ENCODE data around the gene EAF2. TPM values are rescaled to one million over a fixed set of nuclear protein-coding genes. Genes with fewer than 3 reads are reported as not detected.

Gene EAF2
- total and polyA plus RNA-seq, 12 donors: 1.4 to 13.9 (median 5.8) TPM

DNA sequence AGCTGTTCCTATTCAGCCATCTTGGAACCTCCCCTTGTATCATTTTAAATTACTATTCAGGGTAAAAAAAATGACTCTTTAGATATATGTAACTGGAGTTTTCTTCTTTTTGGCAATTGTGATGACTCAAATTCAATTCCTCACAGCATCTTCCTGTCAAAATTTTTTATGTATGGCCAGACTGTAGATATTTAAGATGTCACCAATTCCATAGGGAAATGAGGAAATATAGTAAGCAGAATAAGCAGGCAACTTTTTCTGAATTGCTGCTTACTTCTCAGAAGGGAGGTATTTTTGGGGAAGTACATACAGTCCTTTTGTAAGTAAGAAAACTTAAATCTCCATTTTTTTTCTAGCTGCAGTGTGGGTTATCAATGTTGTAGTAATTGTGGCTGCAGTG, 28.8 kb downstream of the EAF2 start:
- Histone ChIP-seq H3K36me3 (replicated peaks in 1 of 2) (no peaks in the 10 kb centered on the region), H3K9me3 (replicated peaks in 1 of 3) (peaks cover 0 to under 1% (median 0%) of the 10 kb centered on the region in 3 donors), H3K27me3 (no peaks in the 10 kb centered on the region), H3K4me3 (no peak overlapping the region), H3K4me1 (replicated peaks in 1 of 2) (no peaks in the 10 kb centered on the region), H3K27ac (no peak overlapping the region)
- intact Hi-C loops (cut with DNase I): no loop called here
- TF ChIP-seq CTCF (IDR thresholded peaks at IDR 0.05) (no peak), POLR2A (IDR thresholded peaks at IDR 0.05) (no peak)
- DNase-seq: no peak

GRCh38 chr3:121869736-121870135, 34.7 kb downstream of the EAF2 start:
- no peaks in the 10 kb centered on the region for H3K27me3 ChIP-seq
- DNase-seq: no peak
- H3K36me3 ChIP-seq (replicated peaks in 1 of 2): no peaks in the 10 kb centered on the region
- intact Hi-C loops (cut with DNase I): no loop called here
- peaks cover 0 to 4% (median 0%) of the 10 kb centered on the region in 3 donors for H3K9me3 ChIP-seq (replicated peaks in 1 of 3)
- H3K4me1 ChIP-seq (replicated peaks in 1 of 2): no peaks in the 10 kb centered on the region
- H3K4me3 ChIP-seq: no peak overlapping the region
- H3K27ac ChIP-seq: no peak overlapping the region
- TF ChIP-seq POLR2A (IDR thresholded peaks at IDR 0.05) (no peak), CTCF (IDR thresholded peaks at IDR 0.05) (no peak)
- WGBS, 4 donors: 84 to 88% (median 86%) methylated on average over 2 of the region's 2 CpGs

DNA sequence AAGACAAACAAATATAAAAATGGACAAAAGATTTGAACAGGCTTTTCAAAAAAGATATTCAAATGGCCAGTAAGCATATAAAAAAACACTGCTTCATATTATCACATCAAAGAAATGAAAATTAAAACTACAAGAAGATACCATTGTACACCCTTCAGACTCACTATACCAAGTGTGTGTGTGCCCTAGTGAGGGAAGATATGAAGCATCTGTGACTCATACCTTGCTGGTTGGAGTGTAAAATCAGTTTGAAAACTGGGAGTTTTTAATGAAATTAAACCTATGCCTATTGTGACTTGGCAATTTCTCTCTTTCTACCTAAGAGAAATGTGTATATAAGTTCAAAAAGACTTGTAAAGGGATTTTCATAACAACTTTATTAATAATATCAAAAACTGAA, 35.7 kb downstream of the EAF2 start:
- TF ChIP-seq POLR2A (IDR thresholded peaks at IDR 0.05) (no peak), CTCF (IDR thresholded peaks at IDR 0.05) (no peak)
- intact Hi-C loops (cut with DNase I): no loop called here
- H3K9me3 ChIP-seq (replicated peaks in 1 of 3): peaks cover 0 to 4% (median 0%) of the 10 kb centered on the region in 3 donors
- H3K36me3 ChIP-seq (replicated peaks in 1 of 2): no peaks in the 10 kb centered on the region
- no peaks in the 10 kb centered on the region for H3K27me3 ChIP-seq
- no peak overlapping the region for H3K4me3 ChIP-seq
- no peaks in the 10 kb centered on the region for H3K4me1 ChIP-seq (replicated peaks in 1 of 2)
- no peak overlapping the region for H3K27ac ChIP-seq
- no peak for DNase-seq

- Histone ChIP-seq H3K27ac (no peak overlapping the region), H3K9me3 (replicated peaks in 1 of 3) (peaks cover 0 to 4% (median 0%) of the 10 kb centered on the region in 3 donors), H3K27me3 (no peaks in the 10 kb centered on the region), H3K4me1 (replicated peaks in 1 of 2) (no peaks in the 10 kb centered on the region), H3K36me3 (replicated peaks in 1 of 2) (no peaks in the 10 kb centered on the region), H3K4me3 (no peak overlapping the region)
- intact Hi-C loops (cut with DNase I): no loop called here
- no peak for TF ChIP-seq CTCF (IDR thresholded peaks at IDR 0.05)
- no peak for TF ChIP-seq POLR2A (IDR thresholded peaks at IDR 0.05)
- WGBS, 4 donors: 64 to 81% (median 70%) methylated on average over 1 of the region's 1 CpG
- no peak for DNase-seq
Observed at GRCh38 chr3:121871430-121871829, 36.4 kb downstream of the EAF2 start.

Measured in adrenal gland (tissue), 12 donors.